HFFc6 (cell line): ENCODE data around the gene ZNF761. TPM values are rescaled to one million over a fixed set of nuclear protein-coding genes. Genes with fewer than 3 reads are reported as not detected.
"Not testable (repeated sequence)": the region's sequence is repeated elsewhere in the genome, so short reads cannot be mapped to it uniquely, and the experiment has no call there.

Source experiments
- DNase-seq: peaks from one replicate; pipeline ENCODE4 v3.0.0-alpha.2; 2018
- H3K27ac Mint-ChIP-seq: 2 replicates; pipeline ENCODE4 v1.8.0; 2020; ENCODE audit warnings: mild to moderate bottlenecking, mixed read lengths
- H3K27me3 Mint-ChIP-seq: 2 replicates; pipeline ENCODE4 v1.8.0; 2021; ENCODE audit warnings: mild to moderate bottlenecking, moderate library complexity, mixed read lengths; ENCODE audit not compliant: insufficient read depth
- H3K36me3 Mint-ChIP-seq: 2 replicates; pipeline ENCODE4 v1.8.0; 2021; ENCODE audit warnings: low read depth, mixed read lengths
- H3K4me1 Mint-ChIP-seq: 2 replicates; pipeline ENCODE4 v1.8.0; 2020; ENCODE audit warnings: low read depth, mixed read lengths
- H3K4me3 Mint-ChIP-seq: 2 replicates; pipeline ENCODE4 v1.8.0; 2020; ENCODE audit warnings: mild to moderate bottlenecking, moderate library complexity, mixed read lengths
- H3K9me3 Mint-ChIP-seq: 2 replicates; pipeline ENCODE4 v1.8.0; 2020; ENCODE audit warnings: mild to moderate bottlenecking, mixed read lengths
- total RNA-seq, 6 experiments: library from RNA; stranded (reverse); fragmentation: NEBNext Ultra II Directional; extraction: Animal tissue kit (Norgen Biotek cat#: 25700); gene quantifications; 2 replicates in 1 of 6; 3 replicates in 5 of 6; pipeline ENCODE4 v1.2.3, GENCODE V29; 2021
- TF ChIP-seq, protein P1 (sequence below): fragments of 200-600 bp; sonication (generic); IDR thresholded peaks from 2 replicates; pipeline ENCODE4 v1.5.0; 2021; ENCODE audit warnings: antibody characterized with exemption, mild to moderate bottlenecking

ZNF761 gene
- total RNA-seq, 6 experiments from 2014 or later, result 9.5 to 11.1 (median 10.0) TPM

DNA sequence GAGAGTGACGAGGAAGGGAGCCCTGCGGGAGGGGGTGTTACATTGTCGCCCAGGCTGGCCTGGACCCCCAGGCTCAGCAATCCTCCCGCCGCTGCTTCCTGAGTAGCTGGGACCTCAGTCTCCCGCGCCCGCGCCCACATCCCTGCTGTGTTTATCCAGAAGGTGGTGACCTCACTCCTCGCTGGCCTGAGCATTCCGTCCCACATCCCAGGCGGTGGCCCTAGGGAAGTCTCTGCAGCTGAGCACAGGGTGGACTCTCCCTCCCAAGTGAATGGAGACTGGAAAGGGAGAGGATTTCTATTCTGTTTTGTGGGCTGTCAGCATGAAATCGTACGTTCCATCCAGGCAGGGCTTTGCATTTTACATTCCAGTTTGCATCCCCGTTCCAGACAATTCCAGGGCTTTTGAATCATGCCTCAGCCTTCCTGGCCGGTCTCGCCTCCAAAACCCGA is 37.2 kb upstream of the ZNF761 start:
- TF ChIP-seq, protein P1, sequence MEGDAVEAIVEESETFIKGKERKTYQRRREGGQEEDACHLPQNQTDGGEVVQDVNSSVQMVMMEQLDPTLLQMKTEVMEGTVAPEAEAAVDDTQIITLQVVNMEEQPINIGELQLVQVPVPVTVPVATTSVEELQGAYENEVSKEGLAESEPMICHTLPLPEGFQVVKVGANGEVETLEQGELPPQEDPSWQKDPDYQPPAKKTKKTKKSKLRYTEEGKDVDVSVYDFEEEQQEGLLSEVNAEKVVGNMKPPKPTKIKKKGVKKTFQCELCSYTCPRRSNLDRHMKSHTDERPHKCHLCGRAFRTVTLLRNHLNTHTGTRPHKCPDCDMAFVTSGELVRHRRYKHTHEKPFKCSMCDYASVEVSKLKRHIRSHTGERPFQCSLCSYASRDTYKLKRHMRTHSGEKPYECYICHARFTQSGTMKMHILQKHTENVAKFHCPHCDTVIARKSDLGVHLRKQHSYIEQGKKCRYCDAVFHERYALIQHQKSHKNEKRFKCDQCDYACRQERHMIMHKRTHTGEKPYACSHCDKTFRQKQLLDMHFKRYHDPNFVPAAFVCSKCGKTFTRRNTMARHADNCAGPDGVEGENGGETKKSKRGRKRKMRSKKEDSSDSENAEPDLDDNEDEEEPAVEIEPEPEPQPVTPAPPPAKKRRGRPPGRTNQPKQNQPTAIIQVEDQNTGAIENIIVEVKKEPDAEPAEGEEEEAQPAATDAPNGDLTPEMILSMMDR, result no peak
- Mint-ChIP-seq H3K36me3 (peaks cover 29% of the 10 kb centered on the region), H3K27me3 (peaks cover 2% of the 10 kb centered on the region), H3K4me1 (peaks cover 25% of the 10 kb centered on the region), H3K9me3 (peaks cover 18% of the 10 kb centered on the region), H3K4me3 (peak overlapping the region; percentile 91), H3K27ac (peak overlapping the region; percentile 93)
- DNase-seq, result no peak

DNA sequence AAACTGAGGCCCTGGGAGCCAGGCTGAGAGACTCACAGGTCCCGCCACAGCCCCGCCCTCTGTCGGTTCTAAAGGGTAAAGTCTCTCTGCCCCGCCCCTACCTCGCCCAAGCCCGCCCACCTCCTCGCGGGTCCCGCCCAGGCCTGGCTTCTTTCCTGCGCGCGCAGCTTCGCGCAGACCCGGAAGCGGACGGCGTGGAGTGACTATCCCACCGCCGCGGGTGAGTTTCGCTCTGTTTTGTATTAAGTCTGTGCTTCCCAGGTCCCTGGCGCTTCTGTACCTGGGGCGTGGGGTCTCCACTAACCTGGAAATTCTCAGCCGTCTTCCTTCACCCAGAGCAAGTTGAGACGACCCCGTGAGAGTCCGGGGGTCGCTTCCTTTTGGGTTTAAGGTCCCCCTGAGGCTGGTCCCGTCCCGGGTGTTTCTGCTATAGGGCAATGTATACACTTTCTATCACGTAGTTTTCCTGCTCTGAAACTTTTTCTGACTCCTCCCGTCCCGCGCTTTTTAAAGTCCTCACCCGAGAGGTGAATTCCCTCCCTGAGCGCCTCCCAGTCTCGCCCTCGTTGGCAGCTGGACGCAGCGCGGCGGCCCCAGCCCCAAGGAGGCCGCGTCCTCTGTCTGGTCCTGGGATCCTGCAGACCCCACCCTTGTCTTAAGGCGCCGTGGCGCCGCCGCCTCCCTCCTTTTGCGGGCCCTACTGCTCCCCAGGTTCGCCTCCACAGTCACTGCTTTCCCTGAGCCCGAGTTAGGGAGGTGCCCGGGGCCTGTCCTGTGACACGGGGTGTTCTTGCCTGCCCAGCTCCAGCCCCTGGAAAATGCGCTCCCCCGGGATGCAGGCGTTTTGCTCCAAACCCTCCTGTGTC is 36.6 kb upstream of the ZNF761 start, which contains the start of gene ZNF765:
ZNF765 (plus strand) TSS at position 176 of the 866 bp plus-strand sequence. CDS start 2,867 bp downstream, outside the sequence.
- peak within 1 kb of the TSS; percentile 91 for H3K4me3 Mint-ChIP-seq
- peak; percentile 87 for DNase-seq
- TF ChIP-seq, protein P1, result peak; percentile 76
- peak within 1 kb of the TSS; percentile 93 for H3K27ac Mint-ChIP-seq
- H3K9me3 Mint-ChIP-seq, result peaks cover 17% of the 10 kb centered on the region
- H3K36me3 Mint-ChIP-seq, result peaks cover 31% of the 10 kb centered on the region
- H3K4me1 Mint-ChIP-seq, result peaks cover 25% of the 10 kb centered on the region
- peaks cover 2% of the 10 kb centered on the region for H3K27me3 Mint-ChIP-seq

DNA sequence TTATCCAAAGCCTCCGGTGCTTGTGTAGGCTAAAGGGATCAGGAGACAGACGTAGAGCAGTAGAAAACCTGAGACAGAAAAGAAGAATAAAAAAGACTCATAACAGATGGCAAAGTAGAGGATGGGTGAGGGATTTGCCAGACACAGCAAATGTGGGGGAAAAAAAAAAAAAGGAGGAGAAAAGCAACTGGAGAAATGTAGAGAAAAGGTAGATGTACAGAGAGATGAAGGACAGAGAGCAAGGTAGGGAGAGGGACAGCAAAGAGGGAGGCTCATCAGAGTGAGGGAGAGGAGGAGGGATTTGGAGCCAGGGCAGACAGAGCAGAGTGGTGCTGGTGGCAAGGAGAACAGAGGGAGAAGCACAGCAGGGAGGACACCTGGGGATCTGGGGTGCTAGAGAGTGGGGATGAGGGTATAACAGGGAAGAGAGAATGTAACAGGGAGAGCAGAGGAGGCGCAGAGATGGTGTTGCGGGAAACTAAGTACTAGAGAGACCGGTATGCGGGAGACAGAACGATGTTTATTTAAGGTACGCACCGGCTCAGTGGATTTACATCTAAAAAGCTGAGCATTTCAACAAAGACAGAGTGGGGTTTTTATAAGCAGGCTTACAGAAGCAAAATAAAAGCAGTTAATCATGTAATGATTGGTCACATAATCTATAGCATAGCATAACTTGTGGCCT is 35.8 kb upstream of the ZNF761 start:
- peak overlapping the region; percentile 93 for H3K27ac Mint-ChIP-seq
- H3K36me3 Mint-ChIP-seq, result peaks cover 31% of the 10 kb centered on the region
- peaks cover 14% of the 10 kb centered on the region for H3K9me3 Mint-ChIP-seq
- peaks cover 25% of the 10 kb centered on the region for H3K4me1 Mint-ChIP-seq
- DNase-seq, H3K27me3 Mint-ChIP-seq: not testable (repeated sequence)
- peak overlapping the region; percentile 91 for H3K4me3 Mint-ChIP-seq

DNA sequence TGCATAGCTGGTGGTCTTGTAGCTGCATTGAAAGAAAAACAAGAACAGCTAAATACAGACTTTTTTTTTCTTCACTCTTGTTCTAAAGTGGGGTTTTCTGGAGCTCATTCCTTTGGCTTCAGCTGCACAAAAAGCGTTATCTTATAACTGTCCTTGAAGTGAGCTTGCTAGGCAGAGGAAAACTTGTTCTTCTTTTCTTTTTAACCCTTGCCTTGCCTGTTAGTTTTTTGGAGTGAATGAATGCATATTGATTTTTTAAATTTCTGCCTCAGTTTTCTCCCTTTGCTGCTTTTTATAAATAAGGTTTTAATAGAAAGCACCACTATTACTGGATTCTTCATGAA is 35.3 kb upstream of the ZNF761 start:
- TF ChIP-seq, protein P1, result no peak
- DNase-seq, result no peak
- Mint-ChIP-seq H3K4me1 (peaks cover 25% of the 10 kb centered on the region), H3K27ac (no peak overlapping the region), H3K27me3 (no peaks in the 10 kb centered on the region; the same call in 1 of the 2 replicates), H3K9me3 (peaks cover 13% of the 10 kb centered on the region), H3K4me3 (peak overlapping the region; percentile 91), H3K36me3 (peaks cover 34% of the 10 kb centered on the region)

DNA sequence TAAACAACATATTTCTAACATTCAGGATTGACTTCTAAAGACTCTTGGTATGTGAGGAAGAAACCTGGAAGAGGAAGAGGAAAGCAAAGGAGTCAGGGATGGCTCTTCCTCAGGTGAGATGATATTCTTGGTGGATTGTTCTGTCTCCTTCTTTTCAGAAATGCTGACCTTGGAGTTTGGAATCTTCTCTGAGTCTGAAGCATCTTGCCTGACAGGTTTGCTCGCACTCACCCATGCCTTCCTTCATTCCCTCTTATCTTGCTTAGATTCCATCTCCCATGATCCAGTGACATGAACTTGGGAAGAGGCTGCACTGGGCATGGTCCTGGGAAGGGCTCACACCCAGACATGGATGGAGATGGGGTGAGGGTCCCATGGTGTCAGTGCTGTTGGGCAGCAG is 33.9 kb upstream of the ZNF761 start:
- Mint-ChIP-seq H3K4me1 (peaks cover 25% of the 10 kb centered on the region), H3K36me3 (peaks cover 47% of the 10 kb centered on the region), H3K9me3 (peaks cover 19% of the 10 kb centered on the region)
- not testable (repeated sequence) for H3K27ac Mint-ChIP-seq, DNase-seq, H3K4me3 Mint-ChIP-seq, H3K27me3 Mint-ChIP-seq

DNA sequence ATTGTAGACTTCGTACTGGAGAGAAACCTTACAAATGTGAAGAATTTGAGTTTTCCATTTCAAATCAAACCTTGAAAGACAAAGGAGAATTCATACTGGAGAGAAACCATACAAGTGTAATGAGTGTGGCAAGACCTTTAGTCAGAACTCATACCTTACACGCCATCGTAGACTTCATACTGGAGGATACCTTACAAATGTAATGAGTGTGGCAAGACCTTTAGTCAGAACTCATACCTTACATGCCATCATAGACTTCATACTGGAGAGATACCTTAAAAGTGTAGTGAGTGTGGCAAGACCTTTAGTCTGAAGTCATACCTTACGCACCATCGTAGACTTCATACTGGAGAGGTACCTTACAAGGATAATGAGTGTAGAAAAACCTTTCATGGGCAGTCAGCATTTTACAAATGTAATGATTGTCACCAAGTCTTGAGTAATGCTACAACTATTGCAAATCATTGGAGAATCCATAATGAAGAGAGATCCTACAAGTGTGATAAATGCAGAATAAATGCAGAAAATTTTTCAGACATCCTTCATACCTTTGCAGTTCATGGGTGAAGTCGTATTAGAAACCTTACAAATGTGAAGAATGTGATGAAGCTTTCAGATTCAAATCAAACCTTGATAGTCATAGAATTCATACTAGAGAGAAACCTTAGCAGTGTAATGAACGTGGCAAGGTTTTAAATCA is 22.1 kb upstream of the ZNF761 start:
- DNase-seq, result no peak
- peaks cover 90% of the 10 kb centered on the region for H3K36me3 Mint-ChIP-seq

DNA sequence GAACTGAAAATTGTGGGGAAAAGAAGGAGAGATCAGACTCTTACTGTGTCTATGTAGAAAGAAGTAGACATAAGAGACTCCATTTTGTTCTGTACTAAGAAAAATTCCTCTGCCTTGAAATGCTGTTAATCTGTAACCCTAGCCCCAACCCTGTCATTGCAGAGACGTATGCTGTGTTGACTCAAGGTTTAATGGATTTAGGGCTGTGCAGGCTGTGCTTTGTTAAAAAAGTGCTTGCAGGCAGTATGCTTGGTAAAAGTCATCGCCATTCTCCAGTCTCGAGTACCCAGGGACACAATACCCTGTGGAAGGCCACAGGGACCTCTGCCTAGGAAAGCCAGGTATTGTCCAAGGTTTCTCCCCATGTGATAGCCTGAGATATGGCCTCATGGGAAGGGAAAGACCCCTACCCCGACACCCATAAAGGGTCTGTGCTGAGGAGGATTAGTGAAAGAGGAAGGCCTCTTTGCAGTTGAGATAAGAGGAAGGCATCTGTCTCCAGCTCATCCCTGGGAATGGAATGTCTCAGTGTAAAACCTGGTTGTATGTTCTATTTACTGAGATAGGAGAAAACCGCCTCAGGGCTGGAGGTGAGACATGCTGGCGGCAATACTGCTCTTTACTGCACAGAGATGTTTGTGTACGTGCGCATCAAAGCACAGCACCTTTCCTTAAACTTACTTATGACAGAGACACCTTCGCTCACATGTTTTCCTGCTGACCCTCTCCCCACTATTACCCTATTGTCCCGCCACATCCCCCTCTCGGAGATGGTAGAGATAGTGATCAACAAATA is 11.1 kb upstream of the ZNF761 start:
- H3K27ac Mint-ChIP-seq, H3K4me3 Mint-ChIP-seq, DNase-seq, H3K27me3 Mint-ChIP-seq, H3K4me1 Mint-ChIP-seq: not testable (repeated sequence)
- Mint-ChIP-seq H3K9me3 (peaks cover 35% of the 10 kb centered on the region), H3K36me3 (peaks cover 20% of the 10 kb centered on the region)

More for the DNA sequence above, 22.1 kb upstream of the ZNF761 start:
- no peaks in the 10 kb centered on the region for H3K4me1 Mint-ChIP-seq
- no peak overlapping the region for H3K4me3 Mint-ChIP-seq
- TF ChIP-seq, protein P1, result no peak
- peaks cover 93% of the 10 kb centered on the region for H3K9me3 Mint-ChIP-seq
- H3K27ac Mint-ChIP-seq, result no peak overlapping the region
- no peaks in the 10 kb centered on the region for H3K27me3 Mint-ChIP-seq
